PC-3 (cell line): Measurements from ENCODE around the gene WDR48. TPM values are rescaled to one million over a fixed set of nuclear protein-coding genes. Genes with fewer than 3 reads are reported as not detected.

Experiments used
- microRNA-seq: library from miRNA; unstranded; fragments of <30 nt; microRNA quantifications from one replicate; pipeline ENCODE4 v1.1.0, GENCODE V29; 2020; ENCODE audit not compliant: unreplicated experiment
- total RNA-seq: library from RNA; depleted of rRNA; stranded (reverse); fragments of >200 nt; gene quantifications from 2 replicates; pipeline ENCODE4 v1.2.3, GENCODE V29; 2014; rRNA removed

The WDR48 gene
- total RNA-seq, 1 experiment from 2014 or later: 21.0 TPM

Small RNAs within 50 kb of the gene (microRNA-seq; reads per million reads assigned to microRNA genes)
- not detected for gene MIR6822

Other genes with a start within 250 kb of the WDR48 start
- not detected in 2 replicates for gene SCN10A, start 235.8 kb upstream of the WDR48 start, total RNA-seq
- not detected in 2 replicates for gene SCN11A, start 72 bp upstream of the WDR48 start, total RNA-seq
- 47.4 and 58.9 TPM in 2 replicates for gene GORASP1, start 55.6 kb downstream of the WDR48 start, total RNA-seq
- 1.2 TPM in 2 replicates for gene TTC21A, start 55.7 kb downstream of the WDR48 start, total RNA-seq
- 72.3 and 86.9 TPM in 2 replicates for gene CSRNP1, start 101.6 kb downstream of the WDR48 start, total RNA-seq
- gene XIRP1, start 140.6 kb downstream of the WDR48 start, total RNA-seq: not detected in 2 replicates
- not detected in 2 replicates for gene CX3CR1, start 228.0 kb downstream of the WDR48 start, total RNA-seq